HG02588 (cell line): ENCODE data around the gene GRID1.

Experiments
- ATAC-seq: cut with Tn5 transposase; IDR thresholded peaks from one replicate; pipeline ENCODE4 v1.9.1; 2021; ENCODE audit warnings: mild to moderate bottlenecking, moderate library complexity; ENCODE audit not compliant: unreplicated experiment

The GRID1 gene

DNA sequence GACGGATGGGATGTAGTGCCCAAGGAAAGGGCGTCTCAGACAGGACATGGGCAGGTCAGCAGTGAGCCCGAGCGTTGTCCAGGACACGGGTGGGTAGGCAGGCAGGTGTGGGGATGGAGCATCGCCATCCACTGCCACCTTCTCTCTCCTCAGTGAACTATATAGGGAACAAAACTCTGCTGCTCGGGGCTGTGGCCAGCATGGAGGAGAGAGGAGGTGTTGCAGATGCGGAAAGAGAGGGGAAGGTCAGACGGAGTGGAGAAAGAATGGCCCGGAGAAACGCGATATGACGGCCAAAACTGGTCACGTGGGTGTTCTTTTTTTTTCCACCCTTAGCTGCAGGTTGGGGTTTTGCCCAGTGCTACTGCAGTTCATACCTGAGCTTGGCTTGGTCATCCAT is 71.2 kb downstream of the GRID1 start:
- ATAC-seq = no peak

DNA sequence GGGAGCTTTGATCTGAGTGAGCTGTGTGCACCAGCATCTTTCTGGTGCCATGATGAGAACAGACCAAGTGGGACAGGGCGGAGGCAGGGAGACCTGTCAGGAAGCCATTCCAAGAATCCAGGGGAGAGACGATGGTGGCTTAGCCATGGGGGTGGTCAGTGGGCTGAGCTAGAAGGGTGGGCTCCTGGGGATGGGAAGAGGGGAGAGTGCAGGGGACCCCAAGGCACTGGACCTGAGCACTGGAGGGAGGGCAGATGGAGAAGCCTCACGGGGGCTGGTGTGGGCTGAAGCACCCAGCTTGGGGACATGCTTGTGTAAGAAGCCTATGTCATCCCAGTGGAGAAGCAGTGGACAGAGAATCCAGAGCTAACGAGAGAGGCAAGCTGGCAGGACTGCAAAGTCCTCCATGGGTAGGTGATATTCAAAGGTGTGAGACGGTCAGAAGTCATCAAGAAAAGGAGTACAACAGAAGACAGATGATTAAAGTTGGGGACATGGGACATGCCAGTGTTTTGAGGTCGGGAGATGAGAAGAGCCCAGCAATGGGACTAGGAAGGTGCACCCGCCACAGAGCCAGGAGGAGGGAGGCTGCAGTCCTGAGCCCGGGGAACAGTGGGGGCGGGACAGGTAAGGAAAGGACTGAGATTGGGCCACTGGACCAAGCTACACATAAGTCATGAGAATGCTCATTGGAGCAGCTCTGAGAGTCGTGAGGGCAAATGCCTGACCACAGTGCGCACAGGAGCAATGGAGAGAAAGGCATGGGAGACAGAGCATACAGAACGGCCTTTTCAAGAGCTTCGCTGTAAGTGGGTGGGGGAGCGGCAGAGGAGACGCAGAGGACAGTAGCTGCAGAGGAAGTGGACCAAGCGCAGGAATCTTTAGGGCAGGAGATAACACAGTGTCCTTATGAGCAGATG is 72.0 kb downstream of the GRID1 start:
- no peak for ATAC-seq

DNA sequence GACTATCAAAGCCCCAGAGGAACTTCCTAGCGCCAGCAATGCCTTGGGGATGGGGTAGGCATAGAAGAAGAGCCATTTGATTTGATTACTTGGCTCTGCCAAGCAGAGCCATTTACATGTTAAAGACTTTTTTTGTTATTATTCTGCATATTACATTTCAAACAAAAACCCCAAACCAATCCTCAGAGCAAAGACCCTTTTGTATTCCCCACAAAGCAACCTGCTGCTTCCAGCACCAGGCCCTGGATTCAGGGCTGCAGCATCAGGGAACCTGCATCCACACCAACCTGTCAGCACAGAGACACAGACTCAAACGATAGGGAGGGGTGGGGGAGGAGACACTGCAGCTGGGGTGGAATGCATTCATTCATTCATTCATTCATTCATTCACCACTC is 73.2 kb downstream of the GRID1 start:
- ATAC-seq = no peak

GRCh38 chr10:86292462-86293395 is 73.9 kb downstream of the GRID1 start:
- ATAC-seq = no peak

- ATAC-seq = no peak
Observed at GRCh38 chr10:86291616-86292340, 74.8 kb downstream of the GRID1 start.

DNA sequence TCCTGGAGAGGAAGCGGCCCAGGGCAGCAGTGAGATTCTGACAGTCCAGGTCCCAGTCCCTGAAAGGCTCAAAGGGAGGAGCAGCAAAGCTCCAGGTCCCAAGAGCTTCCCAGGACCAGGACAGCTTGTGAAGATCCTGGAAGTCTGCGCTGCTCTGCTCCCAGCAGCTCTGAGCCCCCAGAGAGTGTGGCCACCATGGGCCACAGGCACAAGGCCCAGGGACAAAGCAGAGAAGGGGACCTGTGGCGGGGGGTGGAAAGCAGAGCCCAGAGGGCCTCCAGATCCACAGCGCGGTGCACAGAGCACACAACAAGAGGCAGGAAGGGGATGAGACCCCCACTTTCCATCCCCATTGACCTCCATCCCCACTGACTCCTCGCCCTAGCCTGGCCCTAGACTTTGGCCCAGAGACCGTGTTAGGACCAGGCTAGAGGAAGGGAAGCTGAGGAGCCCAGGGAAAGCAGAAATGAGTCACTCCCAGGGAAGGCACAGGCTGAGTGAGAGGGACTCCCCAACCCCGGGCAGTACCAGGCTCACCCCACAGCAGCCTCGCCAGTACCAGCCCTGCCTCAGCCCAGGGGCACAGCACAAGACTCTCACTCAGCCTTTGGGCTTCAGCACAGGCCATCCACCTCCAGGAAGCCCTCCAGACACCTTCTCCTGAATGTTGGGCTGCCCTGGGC is 75.5 kb downstream of the GRID1 start:
- ATAC-seq = no peak

DNA sequence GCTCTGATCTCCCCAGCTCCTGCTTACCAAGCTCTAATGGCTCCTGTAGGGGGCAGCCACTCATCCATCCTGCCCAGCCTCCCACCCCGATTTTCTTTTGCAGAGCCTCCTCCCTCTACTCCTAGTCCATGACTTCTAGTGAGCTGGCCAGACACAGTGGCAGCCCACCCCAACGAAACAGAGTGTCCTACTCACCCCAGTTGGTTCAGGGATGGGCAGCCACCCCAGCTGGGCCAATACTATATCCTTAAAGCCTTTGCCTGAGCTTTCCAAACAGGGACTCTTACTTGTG is 77.1 kb downstream of the GRID1 start:
- no peak for ATAC-seq

GRCh38 chr10:86288695-86289576 is 77.7 kb downstream of the GRID1 start:
- no peak for ATAC-seq

DNA sequence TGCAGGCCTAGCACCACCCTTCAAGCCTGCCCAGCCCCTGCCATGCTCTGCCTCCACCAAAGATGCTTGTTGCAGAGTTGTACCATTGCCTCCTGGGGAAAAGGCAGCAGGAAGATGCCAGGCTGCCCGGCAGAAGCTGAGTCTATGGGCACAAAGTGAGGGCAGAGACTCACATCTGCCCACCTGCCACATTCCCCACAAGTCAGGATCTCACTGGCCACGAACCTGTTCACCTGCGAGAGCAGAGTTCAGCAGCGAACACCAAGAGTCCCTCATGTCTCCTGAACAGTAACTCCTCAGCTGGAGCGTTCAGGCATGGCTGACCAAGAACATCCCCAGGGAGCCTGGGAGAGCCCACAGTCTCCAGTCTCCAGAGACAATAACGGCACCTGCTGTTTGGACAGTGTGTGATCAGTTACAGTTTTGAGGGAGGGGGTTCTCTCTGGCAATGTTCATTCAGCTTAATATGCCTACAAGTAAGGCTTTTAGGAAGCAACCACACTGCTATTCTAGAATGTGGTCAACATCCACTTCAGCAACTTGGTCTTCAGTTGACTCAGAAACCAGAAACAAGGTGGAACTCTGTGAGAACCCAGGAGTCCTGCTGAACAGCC is 78.5 kb downstream of the GRID1 start:
- no peak for ATAC-seq

DNA sequence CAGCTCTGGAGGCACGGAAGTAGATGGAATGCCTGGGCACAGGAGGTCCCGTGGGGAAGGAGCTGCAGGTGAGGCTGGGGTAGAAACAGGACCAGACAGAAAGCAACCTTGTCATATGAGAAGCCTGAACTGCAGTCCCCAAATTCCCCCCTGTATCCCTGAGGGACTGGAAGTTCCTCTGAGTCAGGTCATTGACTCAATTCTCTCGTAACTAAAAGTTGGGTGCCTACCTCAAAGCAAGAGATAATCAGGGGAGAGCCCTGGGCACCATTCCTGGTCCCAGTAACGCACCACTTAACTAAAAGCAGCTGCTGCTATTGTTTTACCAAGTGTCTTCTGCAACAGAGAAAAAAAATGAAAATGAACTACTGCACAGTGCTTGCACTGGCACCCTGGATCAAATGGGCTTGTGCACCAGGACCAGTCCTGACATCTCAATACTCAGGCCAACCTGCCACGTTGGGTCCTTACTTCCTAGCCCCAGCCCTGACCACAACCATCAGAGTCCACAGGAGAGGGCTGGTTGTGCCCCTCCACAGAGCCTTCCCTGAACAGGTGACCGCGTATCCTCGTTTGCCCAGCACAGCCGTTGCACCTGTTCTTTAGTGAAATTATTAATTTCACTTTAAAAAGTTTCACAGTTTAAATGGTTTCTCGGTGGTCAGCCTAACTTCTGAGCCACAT is 79.3 kb downstream of the GRID1 start:
- no peak for ATAC-seq

DNA sequence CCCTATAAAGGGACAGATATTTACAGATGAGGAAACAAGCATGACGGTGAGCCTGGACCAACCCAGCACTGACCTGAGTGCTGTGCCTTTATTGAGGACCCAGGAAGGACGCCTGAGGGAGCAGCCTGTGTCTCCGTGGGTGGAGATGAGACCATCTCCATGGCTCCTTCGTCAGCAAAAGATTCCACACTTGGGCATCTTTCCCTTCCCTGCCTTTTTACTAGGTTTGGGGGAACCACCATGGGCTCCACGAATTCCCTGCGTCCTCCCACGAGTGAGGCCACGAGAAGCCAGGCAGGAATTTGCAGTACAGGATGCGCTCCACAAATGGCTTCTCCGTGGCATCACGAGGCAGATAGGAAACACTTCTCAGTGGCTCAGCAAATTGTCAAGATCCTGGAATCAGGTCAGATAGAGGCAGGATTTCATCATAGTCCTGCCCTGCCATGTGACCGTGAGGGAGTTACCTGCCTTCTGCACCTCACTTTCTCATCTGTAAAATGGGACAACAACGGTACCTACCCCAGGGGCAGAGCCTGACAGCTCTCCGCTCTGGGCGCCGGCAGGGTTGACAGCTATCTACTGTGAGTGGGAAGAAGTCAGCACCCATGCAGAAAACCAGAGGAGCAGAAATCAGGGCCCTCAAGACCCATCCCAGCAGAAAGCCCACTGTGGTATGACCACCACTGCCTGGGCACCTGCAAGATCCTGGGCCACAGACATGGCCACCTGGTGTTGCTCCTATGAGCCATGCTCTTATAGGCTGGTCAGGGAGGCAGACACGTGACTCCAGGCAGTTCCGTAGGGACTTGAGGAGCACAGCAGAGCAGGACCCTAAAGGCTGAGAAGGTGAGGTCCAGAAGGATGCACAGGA is 80.1 kb downstream of the GRID1 start:
- no peak for ATAC-seq

DNA sequence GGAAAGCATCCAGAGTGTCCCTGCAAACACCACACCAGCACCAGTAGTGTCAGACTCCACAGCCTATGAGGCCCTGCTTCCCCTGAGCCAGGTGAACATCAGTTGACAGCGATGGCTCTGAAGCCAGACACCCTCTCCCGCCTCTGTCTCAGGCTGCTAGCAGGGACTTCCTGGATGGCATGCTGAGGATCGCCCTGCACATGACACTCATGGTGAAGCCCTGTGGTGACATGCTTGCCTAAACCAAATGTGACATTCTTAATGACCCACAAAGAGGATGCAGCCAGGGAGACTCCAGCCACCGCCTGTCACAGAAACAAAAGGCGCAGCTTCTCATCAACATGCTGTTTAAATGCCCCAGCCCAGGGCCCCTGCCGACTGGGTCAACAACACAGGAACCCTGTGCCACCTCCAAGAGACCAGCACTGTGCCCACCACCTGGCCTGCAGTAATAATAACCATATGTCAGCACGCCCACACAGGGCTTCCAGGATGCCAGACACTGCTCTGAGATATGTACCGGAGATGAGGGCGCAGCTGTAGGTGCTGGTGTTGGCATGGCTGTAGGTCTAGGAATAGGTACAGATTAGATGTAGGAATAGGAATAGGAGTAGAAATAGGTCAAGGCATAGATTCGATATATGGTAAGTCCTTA is 81.3 kb downstream of the GRID1 start:
- no peak for ATAC-seq

- ATAC-seq = no peak
Observed at GRCh38 chr10:86284355-86285105, 82.1 kb downstream of the GRID1 start.

DNA sequence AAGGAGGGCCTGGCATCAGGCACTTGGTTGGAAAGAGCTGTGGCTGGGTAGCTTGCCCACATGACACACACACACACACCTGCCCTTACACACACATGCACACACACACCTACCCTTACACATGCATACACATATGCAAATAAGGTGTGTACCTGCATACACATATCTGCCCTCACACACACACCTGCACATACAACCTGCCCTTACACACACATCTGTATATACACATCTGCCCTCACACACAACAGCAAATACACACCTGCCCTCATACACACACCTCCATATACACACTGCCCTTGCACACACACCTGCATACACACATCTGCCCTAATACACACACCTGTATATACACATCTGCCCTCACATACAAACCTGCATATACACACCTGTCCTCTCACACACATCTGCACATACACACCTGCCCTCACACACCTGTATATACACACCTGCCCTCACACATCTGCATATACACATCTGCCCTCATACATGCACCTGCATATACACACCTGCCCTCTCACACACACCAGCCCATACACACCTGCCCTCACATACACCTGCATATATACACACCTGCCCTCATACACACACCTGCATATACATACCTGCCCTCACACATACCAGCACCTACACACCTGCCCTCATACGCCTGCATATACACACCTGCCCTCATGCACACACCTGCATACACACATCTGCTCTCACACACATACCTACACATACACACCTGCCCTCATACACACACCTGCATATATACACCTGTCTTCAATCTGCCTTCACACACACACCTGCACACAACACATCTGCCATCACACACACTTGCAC is 82.9 kb downstream of the GRID1 start:
- ATAC-seq = no peak

- ATAC-seq = no peak
Observed at GRCh38 chr10:86282664-86283465, 83.7 kb downstream of the GRID1 start.
